Stomach (tissue), 4 donors: Measurements from ENCODE around the gene TOMM40.

ENCODE experiments used
- CTCF ChIP-seq, 7 experiments: fragments of 450-650 bp in 4 of 7; fragments of 200-600 bp in 3 of 7; sonication (generic) in 3 of 7; IDR thresholded peaks; one replicate each; pipeline ENCODE4 v1.5.1; 2016 to 2019; ENCODE audit warnings: antibody characterized with exemption in 7 of 7, control low read depth in 2 of 7, mild to moderate bottlenecking in 1 of 7
- EP300 ChIP-seq: sonication (generic); formaldehyde crosslinking; IDR thresholded peaks from one replicate; pipeline ENCODE4 v1.6.1; 2017; ENCODE audit warnings: antibody characterized with exemption
- POLR2A ChIP-seq, 4 donors: fragments of 450-650 bp; IDR thresholded peaks; one replicate each; pipeline ENCODE4 v1.6.1; 2016; ENCODE audit warnings: antibody characterized with exemption in 4 of 4, control low read depth in 2 of 4, mild to moderate bottlenecking in 1 of 4, moderate library complexity in 1 of 4
- POLR2AphosphoS5 ChIP-seq, 3 donors: sonication (generic); formaldehyde crosslinking; IDR thresholded peaks; one replicate each; pipeline ENCODE4 v1.6.1; 2016; ENCODE audit warnings: antibody characterized with exemption in 3 of 3

DNA sequence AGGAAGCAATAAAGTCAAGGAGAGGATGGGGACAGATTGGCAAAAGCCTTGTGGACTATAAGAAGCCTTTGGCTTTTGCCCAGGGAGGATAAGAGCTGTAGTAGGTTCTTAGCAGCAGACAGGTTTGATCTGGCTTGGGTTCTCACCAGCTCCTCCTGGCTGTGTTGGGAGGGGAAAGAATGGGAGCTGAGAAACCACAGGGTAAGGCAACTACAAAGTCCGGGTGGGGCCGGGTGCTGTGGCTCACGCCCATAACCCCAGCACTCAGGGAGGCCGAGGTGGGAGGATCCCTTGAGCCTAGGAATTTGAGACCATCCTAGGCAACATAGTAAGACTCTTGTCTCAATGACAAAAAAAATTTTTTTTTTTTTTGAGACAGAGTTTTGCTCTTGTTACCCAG, 24.4 kb upstream of the TOMM40 start:
- TF ChIP-seq CTCF (IDR thresholded peaks at IDR 0.05): no peak
- TF ChIP-seq POLR2A (IDR thresholded peaks at IDR 0.05): no peak
- no peak for TF ChIP-seq EP300
- TF ChIP-seq POLR2AphosphoS5 (IDR thresholded peaks at IDR 0.05): no peak
